Panc1 (cell line): ENCODE results near the gene ANAPC5. TPM values are rescaled to one million over a fixed set of nuclear protein-coding genes. Genes with fewer than 3 reads are reported as not detected.

ENCODE experiments used
- ATAC-seq: fragments of 200-7000 bp; cut with Tn5 transposase; 2 replicates; pipeline ENCODE4 v1.9.1; 2020; ENCODE audit warnings: mild to moderate bottlenecking, moderate library complexity
- BruUV-seq: library from RNA; stranded (reverse); fragments of 400-500 nt; replicated peaks from 2 replicates; lab custom pipeline; 2021; lab: Mats Ljungman, UMichigan
- CTCF ChIA-PET: fragments of 300-600 bp; sonication (Branson Sonifier 250); formaldehyde crosslinking; loops from one replicate; lab custom pipeline; 2022; ENCODE audit warnings: antibody characterized with exemption; lab: Charles Lee
- POLR2A ChIA-PET: fragments of 300-600 bp; sonication (Branson Sonifier 250); formaldehyde crosslinking; loops from one replicate; lab custom pipeline; 2022; ENCODE audit warnings: antibody characterized with exemption; lab: Charles Lee
- DNase-seq: peaks from one replicate; pipeline ENCODE4 v3.0.0-alpha.2; 2010; ENCODE audit warnings: low read depth, low spot score
- H3K27ac ChIP-seq: 2 replicates; pipeline ENCODE4 v1.5.1; 2011; ENCODE audit warnings: mild to moderate bottlenecking, low read length, inconsistent platforms
- H3K27me3 ChIP-seq: fragments of 200-500 bp; sonication (Bioruptor generic); 2 replicates; pipeline ENCODE4 v1.6.0; 2014; ENCODE audit warnings: low read length, inconsistent platforms; ENCODE audit not compliant: control insufficient read depth, insufficient read depth
- H3K36me3 ChIP-seq: fragments of 200-500 bp; sonication (Bioruptor generic); 2 replicates; pipeline ENCODE4 v1.5.1; 2014; ENCODE audit warnings: inconsistent platforms, mild to moderate bottlenecking, low read length, moderate library complexity; ENCODE audit not compliant: control insufficient read depth, insufficient read depth
- H3K4me1 ChIP-seq: 2 replicates; pipeline ENCODE4 v1.5.1; 2011; ENCODE audit warnings: inconsistent platforms, mild to moderate bottlenecking, low read length, moderate library complexity; ENCODE audit not compliant: control insufficient read depth, insufficient read depth
- H3K4me3 ChIP-seq, 2 experiments: 2 replicates each; pipeline ENCODE4 v1.5.1; 2011 to 2012; ENCODE audit warnings: low read depth in 2 of 2, low read length in 2 of 2, mild to moderate bottlenecking in 2 of 2, inconsistent platforms in 1 of 2, moderate library complexity in 1 of 2
- H3K9me3 ChIP-seq: fragments of 200-500 bp; sonication (Bioruptor generic); 2 replicates; pipeline ENCODE4 v1.5.1; 2014; ENCODE audit warnings: low read depth, mild to moderate bottlenecking, inconsistent platforms, low read length, moderate library complexity; ENCODE audit not compliant: control insufficient read depth, insufficient read depth
- CTCF ChIP-seq: fragments of 450-650 bp; IDR thresholded peaks from 2 replicates; pipeline ENCODE4 v1.5.1; 2017; ENCODE audit warnings: mild to moderate bottlenecking
- POLR2AphosphoS5 ChIP-seq: IDR thresholded peaks from 2 replicates; pipeline ENCODE4 v1.6.1; 2012; ENCODE audit warnings: mild to moderate bottlenecking, low read depth, low read length, moderate library complexity
- SIN3A ChIP-seq: IDR thresholded peaks from 2 replicates; pipeline ENCODE4 v1.6.1; 2012; ENCODE audit warnings: low read depth, mild to moderate bottlenecking, low read length, moderate library complexity, borderline replicate concordance; ENCODE audit not compliant: insufficient read depth
- TCF7L2 ChIP-seq: IDR thresholded peaks from 2 replicates; pipeline ENCODE4 v1.6.1; 2011; ENCODE audit warnings: mild to moderate bottlenecking, low read depth, low read length, inconsistent platforms
- in situ Hi-C: cut with HindIII; loops from 2 replicates; pipeline ENCODE4 v1.10.0; 2016; ENCODE audit warnings: low sequenced_read_pairs, low pct_unique_long_range_greater_than_20kb
- intact Hi-C: fragments of 100-400 bp; cut with micrococcal nuclease; formaldehyde crosslinking; loops from one replicate; pipeline ENCODE4 v1.10.0; 2022; ENCODE audit not compliant: unreplicated experiment
- total RNA-seq: library from RNA; stranded (reverse); gene quantifications from one replicate; pipeline ENCODE4 v1.2.1, GENCODE V29; 2021; ENCODE audit not compliant: unreplicated experiment
- TF ChIP-seq, protein P1 (sequence below), 2 experiments: IDR thresholded peaks; 2 replicates each; pipeline ENCODE4 v1.6.1; 2011 to 2012; ENCODE audit warnings: low read depth in 2 of 2, control low read depth in 1 of 2, low read length in 1 of 2, mild to moderate bottlenecking in 1 of 2, moderate library complexity in 1 of 2; ENCODE audit not compliant: insufficient read depth in 1 of 2

ANAPC5 gene
- total RNA-seq, 1 experiment from 2014 or later, result 101 TPM

DNA sequence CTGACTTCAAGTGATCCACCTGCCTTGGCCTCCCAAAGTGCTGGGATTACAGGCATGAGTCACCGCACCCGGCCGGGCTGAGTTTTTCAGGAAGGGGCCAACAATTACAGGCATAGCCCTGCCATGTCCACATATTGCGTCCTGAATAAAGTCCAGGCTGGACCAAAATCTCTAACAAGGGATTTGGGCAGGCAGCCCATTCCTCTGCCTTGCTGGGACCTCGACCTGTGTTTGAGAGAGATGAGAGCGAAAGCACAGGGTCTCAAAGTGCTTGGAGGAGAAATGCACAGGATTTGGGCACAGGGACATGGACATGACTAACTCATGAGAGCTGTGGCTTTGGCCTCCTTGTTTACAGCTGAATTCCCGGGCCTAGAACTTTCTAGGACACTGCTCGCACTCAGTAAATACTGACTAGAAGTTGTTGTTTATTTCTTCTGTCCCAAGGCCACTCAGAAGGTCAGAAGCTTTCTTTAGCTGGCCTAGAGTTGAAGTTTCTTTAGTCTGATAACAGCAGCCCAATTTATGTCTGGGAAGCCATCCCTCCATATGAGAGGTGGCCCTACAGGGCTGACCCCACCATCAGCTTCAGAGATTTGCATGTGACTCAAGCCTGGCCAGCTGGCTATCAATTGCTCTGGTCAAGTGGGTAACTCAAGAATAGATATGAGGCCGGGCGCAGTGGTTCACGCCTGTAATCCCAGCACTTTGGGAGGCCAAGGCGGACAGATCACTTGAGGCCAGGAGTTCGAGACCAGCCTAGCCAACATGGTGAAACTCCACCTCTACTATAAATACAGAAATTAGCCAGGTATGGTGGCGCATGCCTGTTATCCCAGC, 67.4 kb downstream of the ANAPC5 start:
- Histone ChIP-seq H3K27me3 (no peaks in the 10 kb centered on the region), H3K36me3 (no peaks in the 10 kb centered on the region), H3K4me1 (no peaks in the 10 kb centered on the region), H3K4me3 (no peak overlapping the region), H3K9me3 (no peaks in the 10 kb centered on the region), H3K27ac (no peak overlapping the region)
- ChIA-PET POLR2A (no interaction called here), CTCF (no interaction called here)
- intact Hi-C loops (no loop called here), in situ Hi-C loops (no loop called here)
- no TSS peak for BruUV-seq
- no peak for TF ChIP-seq SIN3A
- no peak for ATAC-seq
- DNase-seq, result no peak

- TF ChIP-seq POLR2AphosphoS5 (no peak), SIN3A (no peak), CTCF (no peak), TCF7L2 (no peak)
- TF ChIP-seq, protein P1, sequence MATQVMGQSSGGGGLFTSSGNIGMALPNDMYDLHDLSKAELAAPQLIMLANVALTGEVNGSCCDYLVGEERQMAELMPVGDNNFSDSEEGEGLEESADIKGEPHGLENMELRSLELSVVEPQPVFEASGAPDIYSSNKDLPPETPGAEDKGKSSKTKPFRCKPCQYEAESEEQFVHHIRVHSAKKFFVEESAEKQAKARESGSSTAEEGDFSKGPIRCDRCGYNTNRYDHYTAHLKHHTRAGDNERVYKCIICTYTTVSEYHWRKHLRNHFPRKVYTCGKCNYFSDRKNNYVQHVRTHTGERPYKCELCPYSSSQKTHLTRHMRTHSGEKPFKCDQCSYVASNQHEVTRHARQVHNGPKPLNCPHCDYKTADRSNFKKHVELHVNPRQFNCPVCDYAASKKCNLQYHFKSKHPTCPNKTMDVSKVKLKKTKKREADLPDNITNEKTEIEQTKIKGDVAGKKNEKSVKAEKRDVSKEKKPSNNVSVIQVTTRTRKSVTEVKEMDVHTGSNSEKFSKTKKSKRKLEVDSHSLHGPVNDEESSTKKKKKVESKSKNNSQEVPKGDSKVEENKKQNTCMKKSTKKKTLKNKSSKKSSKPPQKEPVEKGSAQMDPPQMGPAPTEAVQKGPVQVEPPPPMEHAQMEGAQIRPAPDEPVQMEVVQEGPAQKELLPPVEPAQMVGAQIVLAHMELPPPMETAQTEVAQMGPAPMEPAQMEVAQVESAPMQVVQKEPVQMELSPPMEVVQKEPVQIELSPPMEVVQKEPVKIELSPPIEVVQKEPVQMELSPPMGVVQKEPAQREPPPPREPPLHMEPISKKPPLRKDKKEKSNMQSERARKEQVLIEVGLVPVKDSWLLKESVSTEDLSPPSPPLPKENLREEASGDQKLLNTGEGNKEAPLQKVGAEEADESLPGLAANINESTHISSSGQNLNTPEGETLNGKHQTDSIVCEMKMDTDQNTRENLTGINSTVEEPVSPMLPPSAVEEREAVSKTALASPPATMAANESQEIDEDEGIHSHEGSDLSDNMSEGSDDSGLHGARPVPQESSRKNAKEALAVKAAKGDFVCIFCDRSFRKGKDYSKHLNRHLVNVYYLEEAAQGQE (IDR thresholded peaks at IDR 0.05; ENCODE audit: insufficient read depth in 1 of 2, low read depth in 2 of 2, low read length in 1 of 2), result no peak
- ChIA-PET CTCF (no interaction called here), POLR2A (no interaction called here)
Observed at GRCh38 chr12:121283841-121284240, 68.4 kb downstream of the ANAPC5 start.

DNA sequence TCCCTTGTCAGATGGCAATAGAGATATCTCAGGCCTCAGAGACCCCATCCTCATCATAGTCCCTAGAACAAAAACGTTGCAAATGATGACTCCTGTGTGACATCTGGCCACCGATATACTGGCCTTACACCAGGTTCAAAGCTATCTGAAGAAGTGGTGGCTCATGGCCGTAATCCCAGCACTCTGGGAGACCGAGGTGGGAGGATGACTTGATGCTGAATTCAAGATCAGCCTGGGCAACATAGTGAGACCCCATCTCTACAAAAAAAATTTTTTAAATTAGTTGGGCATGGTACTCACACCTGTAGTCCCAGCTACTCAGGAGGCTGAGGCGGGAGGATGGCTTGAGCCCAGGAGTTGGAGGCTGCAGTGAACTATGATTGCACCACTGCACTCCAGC, 68.8 kb downstream of the ANAPC5 start:
- ATAC-seq, result no peak
- H3K36me3 ChIP-seq, result no peaks in the 10 kb centered on the region
- H3K4me3 ChIP-seq, result no peak overlapping the region
- no peak for TF ChIP-seq POLR2AphosphoS5
- TF ChIP-seq, protein P1 (IDR thresholded peaks at IDR 0.05; ENCODE audit: insufficient read depth in 1 of 2, low read depth in 2 of 2, low read length in 1 of 2), result no peak
- TF ChIP-seq SIN3A, result no peak
- no peak for TF ChIP-seq CTCF
- TF ChIP-seq TCF7L2, result no peak
- no peak overlapping the region for H3K27ac ChIP-seq
- in situ Hi-C loops (no loop called here), intact Hi-C loops (no loop called here)
- BruUV-seq, result no TSS peak
- no peaks in the 10 kb centered on the region for H3K9me3 ChIP-seq
- DNase-seq, result no peak
- POLR2A ChIA-PET, result interaction anchor here (0.7 kb wide), 1 partner anchor 89 kb away, joined by 3 read pairs; no protein-coding TSS in a partner anchor
- H3K4me1 ChIP-seq, result no peaks in the 10 kb centered on the region
- CTCF ChIA-PET, result no interaction called here
- no peaks in the 10 kb centered on the region for H3K27me3 ChIP-seq

More at GRCh38 chr12:121283841-121284240, 68.4 kb downstream of the ANAPC5 start:
- no peaks in the 10 kb centered on the region for H3K36me3 ChIP-seq
- intact Hi-C loops (no loop called here), in situ Hi-C loops (no loop called here)
- no TSS peak for BruUV-seq
- no peak overlapping the region for H3K27ac ChIP-seq
- DNase-seq (no peak), ATAC-seq (no peak)
- no peaks in the 10 kb centered on the region for H3K27me3 ChIP-seq
- no peak overlapping the region for H3K4me3 ChIP-seq
- no peaks in the 10 kb centered on the region for H3K9me3 ChIP-seq
- no peaks in the 10 kb centered on the region for H3K4me1 ChIP-seq
